Suprapubic skin (tissue), 4 donors: Measurements from ENCODE around the gene AFF1. TPM values are rescaled to one million over a fixed set of nuclear protein-coding genes. Genes with fewer than 3 reads are reported as not detected.

ENCODE experiments used
- DNase-seq, 2 donors: peaks; one replicate each; pipeline ENCODE4 v3.0.0-alpha.2; 2019; ENCODE audit warnings: low spot score in 2 of 2
- H3K27ac ChIP-seq: fragments of 200-600 bp; sonication (generic); one replicate; pipeline ENCODE4 v1.5.1; 2019
- H3K27me3 ChIP-seq: fragments of 200-600 bp; sonication (generic); one replicate; pipeline ENCODE4 v1.5.1; 2019
- H3K36me3 ChIP-seq: fragments of 200-600 bp; sonication (generic); one replicate; pipeline ENCODE4 v1.5.1; 2019
- H3K4me1 ChIP-seq: fragments of 200-600 bp; sonication (generic); one replicate; pipeline ENCODE4 v1.5.1; 2019
- H3K4me3 ChIP-seq: fragments of 200-600 bp; sonication (generic); one replicate; pipeline ENCODE4 v1.5.1; 2019; ENCODE audit warnings: mild to moderate bottlenecking
- H3K9me3 ChIP-seq: fragments of 200-600 bp; sonication (generic); one replicate; pipeline ENCODE4 v1.5.1; 2019
- EP300 ChIP-seq: sonication (generic); formaldehyde crosslinking; IDR thresholded peaks from one replicate; pipeline ENCODE4 v1.6.1; 2017; ENCODE audit warnings: antibody characterized with exemption
- POLR2A ChIP-seq, 2 donors: fragments of 450-650 bp; IDR thresholded peaks; one replicate each; pipeline ENCODE4 v1.6.1; 2017; ENCODE audit warnings: antibody characterized with exemption in 2 of 2, mild to moderate bottlenecking in 2 of 2, moderate library complexity in 2 of 2
- POLR2AphosphoS5 ChIP-seq, 3 donors: sonication (generic); formaldehyde crosslinking; IDR thresholded peaks; one replicate each; pipeline ENCODE4 v1.6.1; 2017; ENCODE audit warnings: antibody characterized with exemption in 3 of 3
- WGBS: methylation state at CpG from one replicate; pipeline ENCODE4 v1.1.5; 2018; 5-methylcytosine and 5-hydroxymethylcytosine counted together
- total RNA-seq, 4 donors: library from RNA; depleted of rRNA; stranded (reverse); fragments of >200 nt; gene quantifications; one replicate each; pipeline ENCODE4 v1.1.0, GENCODE V29; 2016
- TF ChIP-seq, protein P1 (sequence below), 2 donors: fragments of 200-600 bp in 1 of 2; fragments of 450-650 bp in 1 of 2; sonication (generic) in 1 of 2; IDR thresholded peaks; one replicate each; pipeline ENCODE4 v1.5.1; 2016 to 2019; ENCODE audit warnings: antibody characterized with exemption in 2 of 2, mild to moderate bottlenecking in 1 of 2, moderate library complexity in 1 of 2

Gene AFF1
- total RNA-seq, 4 donors from 2014 or later: 67.2 to 175 (median 103) TPM

GRCh38 chr4:87037671-87038334 is 103.0 kb downstream of the AFF1 start:
- no peak for DNase-seq
- no peaks in the 10 kb centered on the region for H3K9me3 ChIP-seq
- H3K27ac ChIP-seq: peak overlapping the region; percentile 72
- WGBS: 30% methylated on average over 5 of the region's 5 CpGs
- no peaks in the 10 kb centered on the region for H3K36me3 ChIP-seq
- TF ChIP-seq POLR2AphosphoS5 (IDR thresholded peaks at IDR 0.05) (no peak), EP300 (no peak), POLR2A (IDR thresholded peaks at IDR 0.05) (no peak)
- TF ChIP-seq, protein P1, sequence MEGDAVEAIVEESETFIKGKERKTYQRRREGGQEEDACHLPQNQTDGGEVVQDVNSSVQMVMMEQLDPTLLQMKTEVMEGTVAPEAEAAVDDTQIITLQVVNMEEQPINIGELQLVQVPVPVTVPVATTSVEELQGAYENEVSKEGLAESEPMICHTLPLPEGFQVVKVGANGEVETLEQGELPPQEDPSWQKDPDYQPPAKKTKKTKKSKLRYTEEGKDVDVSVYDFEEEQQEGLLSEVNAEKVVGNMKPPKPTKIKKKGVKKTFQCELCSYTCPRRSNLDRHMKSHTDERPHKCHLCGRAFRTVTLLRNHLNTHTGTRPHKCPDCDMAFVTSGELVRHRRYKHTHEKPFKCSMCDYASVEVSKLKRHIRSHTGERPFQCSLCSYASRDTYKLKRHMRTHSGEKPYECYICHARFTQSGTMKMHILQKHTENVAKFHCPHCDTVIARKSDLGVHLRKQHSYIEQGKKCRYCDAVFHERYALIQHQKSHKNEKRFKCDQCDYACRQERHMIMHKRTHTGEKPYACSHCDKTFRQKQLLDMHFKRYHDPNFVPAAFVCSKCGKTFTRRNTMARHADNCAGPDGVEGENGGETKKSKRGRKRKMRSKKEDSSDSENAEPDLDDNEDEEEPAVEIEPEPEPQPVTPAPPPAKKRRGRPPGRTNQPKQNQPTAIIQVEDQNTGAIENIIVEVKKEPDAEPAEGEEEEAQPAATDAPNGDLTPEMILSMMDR (IDR thresholded peaks at IDR 0.05): no peak
- no peaks in the 10 kb centered on the region for H3K27me3 ChIP-seq
- peaks cover 89% of the 10 kb centered on the region for H3K4me1 ChIP-seq
- H3K4me3 ChIP-seq: no peak overlapping the region

- Histone ChIP-seq H3K9me3 (no peaks in the 10 kb centered on the region), H3K27ac (peak overlapping the region; percentile 72), H3K4me1 (peaks cover 89% of the 10 kb centered on the region), H3K27me3 (no peaks in the 10 kb centered on the region), H3K36me3 (no peaks in the 10 kb centered on the region), H3K4me3 (no peak overlapping the region)
- 30% methylated on average over 8 of the region's 8 CpGs for WGBS
- peak in 1 of 2 donors; percentile 79 for DNase-seq
- TF ChIP-seq POLR2A (IDR thresholded peaks at IDR 0.05) (no peak), EP300 (no peak), POLR2AphosphoS5 (IDR thresholded peaks at IDR 0.05) (no peak)
- TF ChIP-seq, protein P1 (IDR thresholded peaks at IDR 0.05): no peak
These were observed 104.2 kb downstream of the AFF1 start for GRCh38 chr4:87038837-87039615.

- no peak overlapping the region for H3K27ac ChIP-seq
- no peak for DNase-seq
- H3K9me3 ChIP-seq: no peaks in the 10 kb centered on the region
- WGBS: 76% methylated on average over 3 of the region's 3 CpGs
- H3K27me3 ChIP-seq: no peaks in the 10 kb centered on the region
- peaks cover 90% of the 10 kb centered on the region for H3K4me1 ChIP-seq
- H3K4me3 ChIP-seq: no peak overlapping the region
- H3K36me3 ChIP-seq: no peaks in the 10 kb centered on the region
- no peak for TF ChIP-seq EP300
- TF ChIP-seq, protein P1 (IDR thresholded peaks at IDR 0.05): no peak
- TF ChIP-seq POLR2A (IDR thresholded peaks at IDR 0.05): no peak
- TF ChIP-seq POLR2AphosphoS5 (IDR thresholded peaks at IDR 0.05): no peak
These were observed 106.3 kb downstream of the AFF1 start for GRCh38 chr4:87041141-87041540.

GRCh38 chr4:87042221-87042620 is 107.4 kb downstream of the AFF1 start:
- no peak for TF ChIP-seq POLR2AphosphoS5 (IDR thresholded peaks at IDR 0.05)
- no peak for TF ChIP-seq EP300
- TF ChIP-seq, protein P1 (IDR thresholded peaks at IDR 0.05): no peak
- TF ChIP-seq POLR2A (IDR thresholded peaks at IDR 0.05): no peak
- Histone ChIP-seq H3K4me3 (no peak overlapping the region), H3K9me3 (no peaks in the 10 kb centered on the region), H3K36me3 (peaks cover 7% of the 10 kb centered on the region), H3K27me3 (no peaks in the 10 kb centered on the region), H3K4me1 (peaks cover 86% of the 10 kb centered on the region), H3K27ac (no peak overlapping the region)
- DNase-seq: no peak
- WGBS: 73% methylated on average over 1 of the region's 1 CpG
